ENCODE measurements around the gene PTPRE.

- no peak for TF ChIP-seq CTCF (IDR thresholded peaks at IDR 0.05)
- no peak for TF ChIP-seq POLR2A (IDR thresholded peaks at IDR 0.05)
Observed at GRCh38 chr10:127896590-127896989, 10.3 kb upstream of the PTPRE start.
